T-helper 1 cell treated with Interleukin-12 subunit alpha and Interleukin-12 subunit beta and Interleukin-4 antibody, amounts not matched to agents 30 ng/mL and 1 ng/mL, for 36 hours (primary cell): ENCODE results near the gene MAGOH. TPM values are rescaled to one million over a fixed set of nuclear protein-coding genes. Genes with fewer than 3 reads are reported as not detected.
"Not testable (repeated sequence)": the region's sequence is repeated elsewhere in the genome, so short reads cannot be mapped to it uniquely, and the experiment has no call there.

Source experiments
- intact Hi-C: fragments of 100-400 bp; cut with micrococcal nuclease; formaldehyde crosslinking; loops from one replicate; pipeline ENCODE4 v1.15.1; 2024
- total RNA-seq: library from RNA; stranded (reverse); gene quantifications from 2 replicates; pipeline ENCODE4 v1.2.3, GENCODE V29; 2022

Gene MAGOH
- total RNA-seq, result 67.7 and 71.7 TPM in 2 replicates

DNA sequence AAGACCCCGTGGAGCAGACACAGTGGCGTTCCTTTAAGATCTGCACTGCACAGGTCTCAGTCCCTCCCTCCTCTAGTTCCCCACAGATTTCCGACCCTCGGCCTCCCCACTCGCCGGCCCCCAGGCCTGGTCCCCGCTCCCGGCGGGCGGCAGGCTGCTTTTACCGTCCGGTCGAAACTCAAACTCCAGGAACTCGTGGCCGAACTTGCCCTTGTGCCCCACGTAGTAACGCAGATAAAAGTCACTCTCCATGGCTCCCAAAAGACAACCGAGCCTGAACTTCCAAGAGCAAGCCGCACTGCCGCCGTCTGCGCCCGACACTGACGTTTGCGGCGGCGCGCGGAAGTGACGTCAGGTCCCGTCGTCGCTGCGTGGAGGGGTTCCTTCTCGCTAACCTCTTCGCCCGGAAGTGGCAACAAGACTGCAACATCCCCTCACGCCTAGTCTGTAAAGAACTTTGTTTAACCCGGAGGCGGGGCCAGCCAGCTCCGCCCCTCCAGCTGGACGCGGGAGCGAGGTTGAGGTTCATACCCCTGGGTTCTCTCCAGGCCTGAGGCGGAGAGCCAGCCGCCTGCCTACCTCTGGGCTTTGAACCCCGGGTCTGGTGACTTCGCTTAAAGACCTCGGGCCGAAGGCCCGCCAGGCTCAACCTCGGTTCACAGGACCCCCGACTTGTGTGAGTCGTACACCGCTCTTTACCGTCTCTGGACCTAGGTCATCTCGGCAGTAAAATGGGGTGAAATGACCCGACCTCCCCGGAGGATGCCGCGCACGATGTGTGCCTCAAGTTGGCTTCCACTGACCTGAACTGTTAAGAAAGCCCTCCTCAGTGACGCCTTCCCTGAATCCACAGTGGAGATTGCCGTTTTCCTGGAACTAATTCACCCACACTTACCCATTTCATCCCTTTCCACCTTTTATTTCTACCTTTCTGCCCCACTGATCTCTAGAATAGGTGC, at the start of gene MAGOH:
TSS of gene MAGOH (minus strand) at position 322 of the 959 bp plus-strand sequence. CDS start at position 252, 70 bp downstream.
- intact Hi-C loops, result loop anchor here (1.0 to 5.0 kb wide), 13 partner anchors 18 to 1476 kb away; partner anchors contain the start of genes CC2D1B, CPT2, CZIB and ECHDC2

DNA sequence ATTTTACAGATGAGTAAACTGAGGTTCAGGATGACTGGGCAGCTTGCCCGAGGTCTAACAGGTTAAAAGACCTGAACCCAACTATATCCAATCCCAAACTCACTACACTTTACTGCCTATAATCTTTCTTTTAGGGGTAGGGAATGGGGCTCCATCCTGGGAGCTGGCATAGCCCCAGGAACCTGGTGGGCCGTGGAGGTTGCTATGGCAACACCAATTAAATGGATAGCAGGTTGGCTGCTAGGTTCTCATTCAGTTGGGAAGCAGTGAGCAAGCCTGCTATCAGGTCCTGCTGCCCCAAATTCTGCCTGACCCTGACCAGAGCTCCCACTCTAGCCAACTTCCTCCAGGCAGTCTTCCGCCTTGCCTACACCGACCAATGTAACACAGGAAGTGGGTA, 48.6 kb upstream of the MAGOH start:
- intact Hi-C loops, result no loop called here

DNA sequence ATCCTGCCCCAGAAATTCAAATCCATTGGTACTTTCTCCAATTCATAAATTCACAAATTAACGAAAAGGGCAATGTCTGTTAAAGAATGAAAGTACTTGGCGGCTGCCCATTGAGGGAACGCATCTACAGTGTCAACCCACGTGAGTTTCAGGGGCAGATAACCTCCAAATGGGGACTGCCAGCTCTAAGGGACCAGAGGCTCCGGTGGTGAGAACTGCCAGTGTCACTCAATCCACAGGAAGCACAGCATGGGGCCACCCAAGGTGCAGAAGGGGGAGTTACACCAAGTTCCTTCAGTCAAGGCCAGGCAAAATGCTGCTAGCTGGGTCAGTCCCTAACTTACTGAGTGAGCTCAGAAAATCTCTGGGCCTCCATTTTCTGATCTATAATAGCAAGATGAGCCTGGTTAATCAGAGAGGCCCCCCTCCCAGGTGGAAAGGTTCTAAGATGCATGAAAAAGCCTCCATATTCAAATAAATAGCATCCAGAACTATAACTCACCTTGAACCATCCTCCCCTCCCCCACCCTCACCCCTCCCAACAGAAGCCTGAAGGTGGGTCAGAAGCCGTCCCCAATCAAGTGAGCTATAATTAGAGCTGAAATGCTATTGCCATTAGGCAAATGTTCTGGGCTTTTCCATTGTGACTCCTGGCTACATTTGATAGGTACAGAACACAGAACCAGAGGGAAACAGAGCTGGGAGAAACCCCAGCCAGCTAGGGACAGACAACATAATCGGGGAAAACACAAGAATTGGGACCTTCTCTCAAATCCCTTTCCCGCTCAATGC, 47.8 kb upstream of the MAGOH start:
- intact Hi-C loops, result no loop called here

DNA sequence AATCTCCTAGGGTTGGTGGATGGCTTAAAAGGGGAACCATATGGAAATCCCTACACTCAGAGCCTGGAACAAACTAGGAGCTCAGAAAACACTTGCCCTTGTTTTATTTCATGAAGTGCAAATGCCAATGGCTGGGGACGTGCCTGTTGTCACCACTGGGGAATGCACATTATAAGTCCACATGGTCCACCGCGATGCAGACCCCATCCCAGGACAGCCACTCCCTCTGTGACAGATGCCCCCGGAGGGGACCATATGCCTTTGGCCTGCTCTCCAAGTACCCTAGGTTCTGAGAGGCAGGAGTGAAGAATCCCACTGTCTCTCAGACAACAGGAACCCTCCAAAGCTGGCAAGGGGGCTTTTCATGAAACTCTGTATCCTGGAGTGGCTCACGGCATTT, 47.2 kb upstream of the MAGOH start:
- intact Hi-C loops, result no loop called here

- intact Hi-C loops, result no loop called here
Observed at GRCh38 chr1:53284224-53285020, 46.1 kb upstream of the MAGOH start.

- intact Hi-C loops, result not testable (repeated sequence)
Observed at GRCh38 chr1:53283156-53283555, 44.8 kb upstream of the MAGOH start.

GRCh38 chr1:53281133-53281532, 42.8 kb upstream of the MAGOH start:
- intact Hi-C loops, result no loop called here

DNA sequence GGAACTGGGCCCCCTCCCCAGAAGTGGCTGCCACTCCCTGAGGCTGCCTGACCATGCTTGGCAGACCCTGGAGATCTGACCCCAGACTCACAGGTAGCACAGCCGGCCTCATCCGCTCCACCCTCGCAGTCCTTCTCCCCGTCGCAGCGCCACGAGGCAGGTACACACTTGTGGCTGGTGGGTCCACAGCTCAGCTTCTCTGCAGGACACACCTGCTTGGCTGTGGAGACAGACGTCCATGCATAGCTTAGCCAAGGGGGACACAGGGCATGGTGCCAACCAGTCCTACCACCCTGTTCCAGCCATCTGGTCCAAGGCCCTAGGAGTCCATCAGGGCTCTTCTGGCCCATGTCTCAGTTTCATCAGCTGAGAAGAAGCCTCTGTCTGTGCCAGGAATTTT, 42.2 kb upstream of the MAGOH start:
- intact Hi-C loops, result no loop called here

GRCh38 chr1:53279296-53280200, 41.2 kb upstream of the MAGOH start:
- intact Hi-C loops, result loop anchor here (10.0 kb wide), 1 partner anchor 405 kb away; no protein-coding TSS in a partner anchor

DNA sequence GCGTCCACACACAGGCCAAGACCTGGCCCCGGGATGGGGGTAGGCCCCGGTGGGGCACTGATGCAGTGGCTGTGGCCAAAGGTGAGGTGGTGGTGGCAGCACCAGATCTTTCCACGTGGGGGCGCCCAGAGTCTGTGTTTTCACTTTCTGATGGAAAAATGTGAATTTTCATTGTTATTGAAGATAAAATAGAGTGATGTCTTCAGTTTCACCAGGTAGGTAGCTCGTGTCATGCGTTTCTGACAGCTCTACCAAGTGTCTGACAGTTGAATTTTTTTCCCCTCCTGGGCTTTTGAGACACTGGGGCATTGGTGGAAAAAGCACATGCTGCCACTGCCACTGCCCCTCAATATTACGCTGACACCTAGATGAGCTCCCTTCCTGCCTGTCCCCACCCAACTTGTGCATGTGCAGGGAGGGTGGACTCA, 40.0 kb upstream of the MAGOH start:
- intact Hi-C loops, result loop anchor here (1.0 to 10.0 kb wide), 5 partner anchors 48 to 406 kb away; no protein-coding TSS in a partner anchor

DNA sequence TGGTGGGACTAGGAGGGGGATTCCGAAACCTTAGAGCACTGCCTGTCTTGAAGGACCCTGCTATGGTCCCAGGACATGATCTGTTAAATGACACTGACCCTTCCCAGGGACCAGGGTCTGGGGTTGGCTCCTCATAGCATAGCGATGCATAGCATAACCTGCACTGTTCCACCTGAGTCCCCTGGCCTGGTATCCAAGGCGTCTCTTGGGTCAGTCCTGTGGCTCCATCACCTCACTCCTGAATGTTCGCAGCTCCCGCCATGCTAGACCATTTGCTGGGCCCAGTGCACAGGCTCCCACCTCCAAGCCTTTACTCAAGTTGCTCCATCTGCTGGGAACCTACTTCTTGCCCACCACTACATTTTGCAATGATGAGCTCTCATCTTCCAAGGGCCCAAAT, 39.0 kb upstream of the MAGOH start:
- intact Hi-C loops, result loop anchor here (10.0 kb wide), 1 partner anchor 407 kb away; no protein-coding TSS in a partner anchor

DNA sequence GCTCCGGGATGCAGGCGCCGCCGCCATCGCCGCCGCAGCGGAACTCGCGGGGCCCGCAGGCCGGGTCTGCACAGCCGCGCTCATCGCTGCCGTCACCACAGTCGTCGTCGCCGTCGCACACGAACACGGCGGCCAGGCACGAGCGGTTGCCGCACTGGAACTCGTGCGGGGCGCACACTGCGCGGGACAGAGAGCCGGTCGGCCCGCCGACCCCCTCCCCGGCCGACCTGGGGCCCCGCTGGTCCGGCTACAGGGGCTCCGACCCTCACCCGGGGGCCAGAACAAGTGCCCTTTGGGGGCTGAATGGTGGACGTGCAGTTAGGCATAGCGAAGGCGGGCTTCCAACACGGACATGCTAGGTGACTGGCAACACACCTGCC, 38.6 kb upstream of the MAGOH start:
- intact Hi-C loops, result loop anchor here (10.0 kb wide), 1 partner anchor 408 kb away; no protein-coding TSS in a partner anchor

DNA sequence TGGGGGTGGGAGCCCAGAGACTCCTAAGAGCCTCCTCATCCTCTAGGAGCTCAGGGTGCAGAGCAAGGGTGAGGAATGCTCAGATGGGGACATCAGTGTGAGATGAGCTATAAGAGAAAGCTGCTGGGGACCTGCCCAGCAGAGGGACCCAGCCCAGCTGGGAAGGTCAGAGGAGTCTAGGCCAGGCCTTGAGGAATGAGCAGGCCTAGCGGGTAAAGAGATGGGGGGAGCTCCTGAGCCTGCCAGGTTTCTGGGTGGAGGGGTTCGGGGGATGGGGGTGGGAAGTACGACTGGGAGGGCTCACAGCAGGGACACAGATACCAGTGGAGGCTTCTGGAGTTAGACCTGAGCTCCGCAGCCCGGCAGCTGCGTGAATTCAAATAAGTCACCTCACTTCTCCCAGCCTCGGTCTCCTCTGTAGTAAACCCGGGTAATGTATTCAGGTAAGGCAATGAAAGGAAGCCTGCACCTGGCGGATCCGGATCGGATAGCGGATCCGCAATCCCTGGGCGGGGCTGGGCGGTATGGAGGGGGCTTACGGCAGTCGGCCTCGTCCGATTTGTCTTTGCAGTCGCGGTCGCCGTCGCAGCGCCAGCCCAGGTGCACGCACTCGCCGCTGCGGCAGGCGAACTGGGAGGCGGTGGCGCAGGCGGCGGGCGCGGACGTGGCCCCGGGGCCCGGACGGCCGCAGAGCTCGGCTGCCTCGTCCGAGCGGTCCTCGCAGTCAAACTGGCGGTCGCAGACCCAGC, 38.0 kb upstream of the MAGOH start:
- intact Hi-C loops, result loop anchor here (10.0 kb wide), 1 partner anchor 408 kb away; no protein-coding TSS in a partner anchor

- intact Hi-C loops, result loop anchor here (10.0 kb wide), 1 partner anchor 409 kb away; no protein-coding TSS in a partner anchor
Observed at GRCh38 chr1:53275566-53275965, 37.2 kb upstream of the MAGOH start.

DNA sequence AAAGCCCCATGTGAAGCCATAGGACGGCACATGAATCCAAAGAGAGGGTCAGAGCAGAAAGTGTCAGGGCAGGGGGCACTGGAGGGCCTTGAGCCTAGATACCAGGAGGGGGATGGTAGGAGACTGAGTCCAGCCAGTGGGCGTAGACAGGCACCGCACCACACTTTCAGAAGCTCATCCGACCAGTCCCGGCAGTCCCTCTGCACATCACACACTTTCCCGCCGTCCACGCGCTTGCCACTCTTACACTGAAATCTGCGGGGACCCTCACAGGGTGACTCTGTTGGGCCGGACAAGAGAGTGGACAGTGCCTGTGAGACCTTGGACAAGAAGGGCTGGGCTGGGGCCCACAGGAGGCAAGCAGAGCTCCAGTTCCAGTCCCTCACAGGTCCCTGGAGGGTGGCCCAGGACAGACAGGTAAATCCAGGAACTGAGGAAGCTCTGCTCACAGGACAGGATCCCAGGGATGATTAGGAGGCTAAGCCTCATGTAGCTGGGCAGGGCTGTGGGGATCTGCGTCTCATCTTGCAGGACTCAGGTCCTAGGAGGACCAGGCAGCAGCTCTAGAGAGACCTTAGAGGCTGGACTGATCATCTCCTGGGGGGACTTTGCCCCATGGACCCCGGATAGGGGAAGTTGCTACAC, 36.3 kb upstream of the MAGOH start:
- intact Hi-C loops, result loop anchor here (10.0 kb wide), 1 partner anchor 410 kb away; no protein-coding TSS in a partner anchor

DNA sequence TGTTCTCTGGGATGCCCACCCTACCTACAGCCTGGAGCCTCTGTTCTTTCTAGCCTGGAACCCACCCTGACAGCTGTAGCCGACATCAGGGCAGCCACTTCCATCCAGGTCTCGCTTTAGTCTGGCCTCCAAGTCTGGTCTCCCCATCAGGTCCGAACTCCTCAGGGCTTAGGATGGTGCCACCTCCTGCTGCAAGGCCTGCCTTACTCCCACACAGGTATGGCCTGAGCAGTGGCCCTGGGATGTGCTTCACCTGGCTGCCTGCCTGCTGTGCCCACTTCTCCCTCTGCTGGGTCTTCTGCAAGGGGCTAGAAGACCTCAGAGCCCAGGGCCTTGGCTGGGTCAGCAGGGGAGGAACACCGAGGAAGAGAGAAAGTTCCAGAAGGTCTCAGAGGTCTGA, 35.7 kb upstream of the MAGOH start:
- intact Hi-C loops, result loop anchor here (10.0 kb wide), 1 partner anchor 411 kb away; no protein-coding TSS in a partner anchor

- intact Hi-C loops, result loop anchor here (10.0 kb wide), 1 partner anchor 411 kb away; no protein-coding TSS in a partner anchor
Observed at GRCh38 chr1:53273526-53273925, 35.2 kb upstream of the MAGOH start.

DNA sequence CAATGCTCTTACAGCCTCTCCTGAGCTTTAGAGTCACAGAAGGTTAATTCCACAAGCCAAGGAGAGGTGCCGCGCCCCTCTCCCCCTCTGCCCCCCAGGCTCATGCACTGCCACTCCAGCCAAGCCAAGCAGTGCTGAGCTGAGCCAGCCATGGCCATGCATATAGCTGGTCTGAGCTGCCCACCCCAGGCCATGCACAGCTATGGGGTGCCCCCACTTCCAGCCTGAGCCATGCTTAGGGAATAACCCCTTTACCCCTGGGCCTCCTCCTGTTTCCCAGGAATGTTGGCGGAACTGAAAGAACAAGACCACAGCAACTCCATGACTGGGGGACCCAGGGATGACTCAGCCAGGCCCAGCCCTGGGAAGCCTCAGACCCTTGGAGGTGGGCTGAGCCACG, 34.0 kb upstream of the MAGOH start:
- intact Hi-C loops, result loop anchor here (10.0 kb wide), 1 partner anchor 412 kb away; no protein-coding TSS in a partner anchor
